SHP77 (cell line): ENCODE measurements around the gene UBR4.

Experiments
- DNase-seq, 2 experiments: peaks; one replicate each; lab custom pipeline; 2025; lab: John Stamatoyannopoulos, UW

Gene UBR4

GRCh38 chr1:19091196-19091953 lies 118.7 kb downstream of the UBR4 start:
- no peak for DNase-seq

GRCh38 chr1:19089524-19089923 lies 120.5 kb downstream of the UBR4 start:
- no peak for DNase-seq

GRCh38 chr1:19088717-19089442 lies 121.2 kb downstream of the UBR4 start:
- DNase-seq: no peak

GRCh38 chr1:19087737-19088594 lies 122.1 kb downstream of the UBR4 start:
- no peak for DNase-seq

- DNase-seq: no peak
These were observed 122.9 kb downstream of the UBR4 start for GRCh38 chr1:19087017-19087736.

- no peak for DNase-seq
These were observed 123.7 kb downstream of the UBR4 start for GRCh38 chr1:19086176-19086875.

GRCh38 chr1:19084206-19084738 lies 125.8 kb downstream of the UBR4 start:
- DNase-seq: no peak

- DNase-seq: no peak
These were observed 127.0 kb downstream of the UBR4 start for GRCh38 chr1:19083081-19083480.

- DNase-seq: no peak
These were observed 128.7 kb downstream of the UBR4 start for GRCh38 chr1:19081218-19081893.

GRCh38 chr1:19080721-19081120 lies 129.3 kb downstream of the UBR4 start:
- no peak for DNase-seq

GRCh38 chr1:19079541-19080472 lies 130.3 kb downstream of the UBR4 start:
- DNase-seq: no peak

GRCh38 chr1:19078536-19078935 lies 131.5 kb downstream of the UBR4 start:
- DNase-seq: no peak

- DNase-seq: no peak
These were observed 133.0 kb downstream of the UBR4 start for GRCh38 chr1:19076841-19077616.

GRCh38 chr1:19074902-19075721 lies 135.0 kb downstream of the UBR4 start:
- DNase-seq: no peak

GRCh38 chr1:19074361-19074901 lies 135.6 kb downstream of the UBR4 start:
- DNase-seq: no peak

- no peak for DNase-seq
These were observed 136.5 kb downstream of the UBR4 start for GRCh38 chr1:19073311-19074186.
